ENCODE results near the gene TFDP3.

The TFDP3 gene

GRCh38 chrX:133218329-133218728, at the start of gene TFDP3:
TFDP3 (minus strand) TSS chrX:133218354; CDS start chrX:133218259, 95 bp downstream.
- no peak for FAIRE-seq

- FAIRE-seq, result no peak
Observed at GRCh38 chrX:133267621-133268020, 49.5 kb upstream of the TFDP3 start.

- FAIRE-seq, result no peak
Observed at GRCh38 chrX:133265331-133265730, 47.2 kb upstream of the TFDP3 start.

- FAIRE-seq, result no peak
Observed at GRCh38 chrX:133258481-133258880, 40.3 kb upstream of the TFDP3 start.

GRCh38 chrX:133254666-133255065, 36.5 kb upstream of the TFDP3 start:
- FAIRE-seq, result no peak

GRCh38 chrX:133251204-133251603, 33.0 kb upstream of the TFDP3 start:
- no peak for FAIRE-seq

- FAIRE-seq, result no peak
Observed at GRCh38 chrX:133250184-133251100, 32.3 kb upstream of the TFDP3 start.

- no peak for FAIRE-seq
Observed at GRCh38 chrX:133249266-133250058, 31.3 kb upstream of the TFDP3 start.

- FAIRE-seq, result no peak
Observed at GRCh38 chrX:133248177-133248576, 30.0 kb upstream of the TFDP3 start.

GRCh38 chrX:133246921-133247320, 28.8 kb upstream of the TFDP3 start:
- no peak for FAIRE-seq

- FAIRE-seq, result no peak
Observed at GRCh38 chrX:133235830-133236229, 17.7 kb upstream of the TFDP3 start.

- FAIRE-seq, result no peak
Observed at GRCh38 chrX:133232331-133232730, 14.2 kb upstream of the TFDP3 start.

GRCh38 chrX:133229361-133229760, 11.2 kb upstream of the TFDP3 start:
- no peak for FAIRE-seq

- peak; percentile 36 for FAIRE-seq
Observed at GRCh38 chrX:133215747-133216146, 2.4 kb downstream of the TFDP3 start.

GRCh38 chrX:133215017-133215416, 3.1 kb downstream of the TFDP3 start:
- FAIRE-seq, result no peak

GRCh38 chrX:133214301-133214700, 3.9 kb downstream of the TFDP3 start:
- no peak for FAIRE-seq

- no peak for FAIRE-seq
Observed at GRCh38 chrX:133213117-133213516, 5.0 kb downstream of the TFDP3 start.

- FAIRE-seq, result no peak
Observed at GRCh38 chrX:133207751-133208150, 10.4 kb downstream of the TFDP3 start.

- no peak for FAIRE-seq
Observed at GRCh38 chrX:133191739-133192039, 26.5 kb downstream of the TFDP3 start.

- FAIRE-seq, result no peak
Observed at GRCh38 chrX:133190877-133191738, 27.0 kb downstream of the TFDP3 start.

GRCh38 chrX:133189195-133189594, 29.0 kb downstream of the TFDP3 start:
- no peak for FAIRE-seq

GRCh38 chrX:133188631-133189030, 29.5 kb downstream of the TFDP3 start:
- no peak for FAIRE-seq

GRCh38 chrX:133185938-133186337, 32.2 kb downstream of the TFDP3 start:
- no peak for FAIRE-seq
